ENCODE data around the gene MYO3B. TPM values are rescaled to one million over a fixed set of nuclear protein-coding genes. Genes with fewer than 3 reads are reported as not detected.

The MYO3B gene
- total RNA-seq, 1 experiment from 2014 or later = not detected

DNA sequence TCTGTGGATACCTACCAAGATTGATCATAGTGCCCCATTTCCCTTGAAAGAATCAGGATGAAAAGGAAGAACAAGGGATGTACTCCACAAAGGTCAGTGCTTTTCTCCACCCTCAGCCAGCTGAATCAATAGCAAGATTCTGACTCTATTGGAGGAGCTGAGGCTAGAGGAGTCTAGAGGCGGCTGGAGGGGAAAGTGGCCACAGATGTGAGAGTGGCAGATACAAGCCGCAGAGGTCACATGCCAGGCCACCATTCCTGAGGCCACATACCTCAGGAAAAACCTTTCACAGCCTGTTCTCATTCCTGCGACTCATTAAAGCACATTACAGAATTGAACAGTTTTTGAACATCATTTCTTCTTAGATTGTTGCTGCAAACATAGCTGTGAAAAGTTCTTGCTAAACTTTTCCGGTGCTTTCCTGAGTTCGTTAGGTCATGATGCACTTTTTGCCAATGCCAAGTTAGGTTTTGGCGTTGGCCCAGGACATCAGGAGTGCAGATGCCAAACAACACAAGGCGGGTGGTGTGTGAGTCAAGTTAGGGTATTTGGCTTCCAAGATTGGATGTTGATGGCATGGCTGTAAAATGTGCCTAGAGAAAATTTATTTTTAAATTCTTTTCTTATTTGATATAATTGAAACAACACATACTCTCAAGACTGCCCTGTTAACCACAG lies 376.5 kb downstream of the MYO3B start:
- Histone ChIP-seq H3K27me3 (replicated peaks) (no peaks in the 10 kb centered on the region), H3K4me1 (replicated peaks) (peaks cover 9% of the 10 kb centered on the region), H3K36me3 (no peaks in the 10 kb centered on the region), H3K4me3 (no peak overlapping the region), H3K9me3 (replicated peaks) (no peaks in the 10 kb centered on the region), H3K27ac (no peak overlapping the region)
- DNase-seq (ENCODE audit: low read depth in 1 of 2, low spot score in 2 of 2) = peak; percentile 37 to 53

DNA sequence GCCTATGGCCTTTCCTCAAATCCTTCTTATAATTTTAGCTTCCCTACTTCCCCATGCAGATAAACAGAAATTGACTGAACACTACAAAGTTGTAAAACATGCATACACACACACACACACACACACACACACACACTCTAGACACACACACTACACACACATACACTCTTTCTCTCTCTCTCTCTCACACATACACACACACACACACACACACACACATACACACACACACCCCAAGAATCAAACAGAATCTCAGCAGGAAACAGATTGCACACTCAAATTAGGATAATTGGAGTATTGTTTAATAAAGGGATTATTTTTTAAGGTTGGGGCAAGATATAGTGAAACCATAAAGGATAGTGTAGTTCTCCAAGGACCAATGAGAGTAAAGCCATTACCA lies 385.0 kb downstream of the MYO3B start:
- DNase-seq (ENCODE audit: low read depth in 1 of 2, low spot score in 2 of 2) = no peak
- H3K9me3 ChIP-seq (replicated peaks) = no peaks in the 10 kb centered on the region
- no peaks in the 10 kb centered on the region for H3K36me3 ChIP-seq
- H3K27ac ChIP-seq = no peak overlapping the region
- no peaks in the 10 kb centered on the region for H3K27me3 ChIP-seq (replicated peaks)
- no peak overlapping the region for H3K4me3 ChIP-seq
- no peaks in the 10 kb centered on the region for H3K4me1 ChIP-seq (replicated peaks)

DNA sequence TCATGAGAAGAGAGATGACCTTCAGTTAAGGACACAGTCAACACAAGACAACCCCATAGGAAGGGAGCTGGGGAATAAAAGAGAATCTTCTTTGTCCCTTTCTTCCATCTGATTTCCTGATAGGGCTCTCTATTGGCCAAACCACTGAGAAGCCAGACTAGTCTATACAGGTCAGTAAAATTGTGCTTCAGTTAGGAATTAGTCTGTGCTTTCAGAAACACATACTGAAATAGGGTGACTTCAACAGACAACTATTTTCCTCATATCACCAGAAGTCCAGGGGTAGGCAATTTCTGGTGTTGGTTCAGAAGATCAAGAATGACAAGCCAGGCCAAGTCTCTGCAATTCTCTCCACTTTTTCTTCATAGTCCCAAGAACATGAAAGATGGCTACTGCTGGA lies 385.5 kb downstream of the MYO3B start:
- Histone ChIP-seq H3K9me3 (replicated peaks) (no peaks in the 10 kb centered on the region), H3K36me3 (no peaks in the 10 kb centered on the region), H3K4me3 (no peak overlapping the region), H3K4me1 (replicated peaks) (no peaks in the 10 kb centered on the region), H3K27me3 (replicated peaks) (no peaks in the 10 kb centered on the region), H3K27ac (no peak overlapping the region)
- DNase-seq (ENCODE audit: low read depth in 1 of 2, low spot score in 2 of 2) = no peak

DNA sequence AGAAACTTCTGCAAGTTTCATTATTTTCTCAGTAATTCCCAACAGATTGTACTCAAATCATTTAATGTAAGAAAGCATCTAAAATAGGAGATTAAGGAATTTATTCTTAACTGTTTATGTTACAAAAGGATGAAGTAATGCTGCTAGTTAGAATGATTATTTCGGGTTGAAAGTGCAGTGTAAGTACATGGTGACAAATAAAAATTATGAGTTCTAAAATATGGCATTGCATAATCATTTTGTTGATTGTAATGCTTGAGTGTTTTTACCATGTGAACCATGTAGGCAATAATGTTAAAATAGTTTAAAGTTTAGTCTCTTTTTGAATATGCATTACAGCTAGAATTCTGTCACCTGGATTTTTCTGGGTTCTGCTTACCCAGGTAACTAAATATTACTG lies 388.2 kb downstream of the MYO3B start:
- no peak overlapping the region for H3K4me3 ChIP-seq
- no peaks in the 10 kb centered on the region for H3K27me3 ChIP-seq (replicated peaks)
- no peaks in the 10 kb centered on the region for H3K9me3 ChIP-seq (replicated peaks)
- no peak for DNase-seq (ENCODE audit: low read depth in 1 of 2, low spot score in 2 of 2)
- H3K36me3 ChIP-seq = no peaks in the 10 kb centered on the region
- no peaks in the 10 kb centered on the region for H3K4me1 ChIP-seq (replicated peaks)
- H3K27ac ChIP-seq = no peak overlapping the region

DNA sequence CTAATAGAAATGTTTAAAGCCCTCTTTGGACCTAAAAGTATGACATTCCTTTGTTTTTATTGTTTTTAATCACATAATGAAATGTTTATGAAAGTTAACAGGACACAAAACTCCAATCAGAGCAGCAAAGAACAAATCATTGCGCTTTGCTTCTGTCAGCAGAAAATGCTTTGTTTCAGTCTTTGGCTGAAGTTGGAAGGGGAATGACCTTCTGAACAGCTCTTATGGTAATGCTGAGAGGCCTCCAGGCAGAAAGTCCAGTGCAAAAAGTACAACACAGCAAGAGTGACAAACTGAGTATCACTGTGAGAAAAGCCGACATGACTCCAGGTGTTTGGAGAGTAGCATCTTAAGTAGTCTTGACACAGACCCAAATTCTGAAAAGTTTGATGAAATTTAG lies 389.5 kb downstream of the MYO3B start:
- H3K4me3 ChIP-seq = no peak overlapping the region
- no peak for DNase-seq (ENCODE audit: low read depth in 1 of 2, low spot score in 2 of 2)
- no peaks in the 10 kb centered on the region for H3K27me3 ChIP-seq (replicated peaks)
- no peaks in the 10 kb centered on the region for H3K36me3 ChIP-seq
- H3K9me3 ChIP-seq (replicated peaks) = no peaks in the 10 kb centered on the region
- no peaks in the 10 kb centered on the region for H3K4me1 ChIP-seq (replicated peaks)
- no peak overlapping the region for H3K27ac ChIP-seq

DNA sequence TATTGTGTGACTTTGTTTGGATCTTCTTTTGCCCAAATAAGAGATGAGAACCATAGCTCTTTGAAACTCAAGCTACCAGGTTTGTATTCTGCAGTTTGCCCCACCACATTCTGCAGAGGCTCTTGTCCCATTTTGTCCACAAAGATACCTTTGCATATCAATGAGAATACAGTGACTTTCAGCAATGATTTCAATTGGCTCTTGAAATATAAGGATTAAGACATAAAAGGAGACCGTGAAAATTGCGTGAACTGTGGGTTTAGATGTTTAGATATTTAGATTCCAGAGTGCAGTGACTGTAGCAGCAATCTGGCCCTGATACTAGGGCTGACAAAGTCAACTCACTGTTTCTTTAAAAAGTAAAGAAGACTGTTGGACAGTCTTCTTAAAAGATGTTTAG lies 390.6 kb downstream of the MYO3B start:
- Histone ChIP-seq H3K4me3 (no peak overlapping the region), H3K27ac (no peak overlapping the region), H3K9me3 (replicated peaks) (no peaks in the 10 kb centered on the region), H3K4me1 (replicated peaks) (no peaks in the 10 kb centered on the region), H3K27me3 (replicated peaks) (no peaks in the 10 kb centered on the region), H3K36me3 (no peaks in the 10 kb centered on the region)
- DNase-seq (ENCODE audit: low read depth in 1 of 2, low spot score in 2 of 2) = no peak

DNA sequence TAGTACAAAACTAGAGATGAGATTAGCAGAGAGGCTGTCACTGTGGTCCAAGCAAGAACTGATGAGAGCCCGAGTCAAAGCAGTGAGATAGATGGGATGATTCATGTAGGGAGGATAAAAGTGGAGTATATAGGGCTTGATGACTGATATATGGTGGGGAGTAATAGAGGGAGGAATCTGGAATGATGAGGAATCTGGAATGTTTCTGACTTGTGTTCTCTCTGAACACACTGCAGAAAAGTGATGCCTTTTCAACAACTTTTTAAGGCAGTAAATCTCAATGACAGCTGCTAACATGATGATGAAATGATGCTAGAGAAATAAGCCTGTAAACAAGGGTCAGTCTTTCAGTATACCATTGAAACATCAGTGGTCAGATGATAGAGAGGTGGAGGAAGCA lies 393.7 kb downstream of the MYO3B start:
- Histone ChIP-seq H3K4me3 (no peak overlapping the region), H3K36me3 (no peaks in the 10 kb centered on the region), H3K9me3 (replicated peaks) (no peaks in the 10 kb centered on the region), H3K27me3 (replicated peaks) (no peaks in the 10 kb centered on the region), H3K4me1 (replicated peaks) (no peaks in the 10 kb centered on the region), H3K27ac (no peak overlapping the region)
- DNase-seq (ENCODE audit: low read depth in 1 of 2, low spot score in 2 of 2) = no peak

DNA sequence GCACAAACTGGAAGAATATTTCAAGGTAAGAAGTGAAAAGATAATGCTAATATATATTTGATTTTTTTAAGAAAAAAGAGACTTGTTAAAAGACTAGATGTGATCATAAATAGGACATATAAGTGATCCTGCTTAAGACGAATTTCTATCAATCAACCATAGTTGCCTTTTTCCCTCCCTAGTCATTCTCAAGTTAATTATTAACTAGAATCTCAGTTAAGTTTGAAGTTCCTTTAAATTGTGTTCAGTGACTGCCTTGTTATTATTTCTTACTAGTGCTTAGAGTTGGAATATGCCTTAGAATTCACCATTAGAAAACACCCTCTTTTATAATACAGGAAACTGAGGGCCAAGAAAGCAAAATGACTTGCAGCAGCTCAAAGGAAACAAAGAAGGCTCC lies 395.7 kb downstream of the MYO3B start:
- H3K27me3 ChIP-seq (replicated peaks) = no peaks in the 10 kb centered on the region
- no peak for DNase-seq (ENCODE audit: low read depth in 1 of 2, low spot score in 2 of 2)
- no peaks in the 10 kb centered on the region for H3K4me1 ChIP-seq (replicated peaks)
- no peak overlapping the region for H3K4me3 ChIP-seq
- no peaks in the 10 kb centered on the region for H3K36me3 ChIP-seq
- no peak overlapping the region for H3K27ac ChIP-seq
- H3K9me3 ChIP-seq (replicated peaks) = no peaks in the 10 kb centered on the region

DNA sequence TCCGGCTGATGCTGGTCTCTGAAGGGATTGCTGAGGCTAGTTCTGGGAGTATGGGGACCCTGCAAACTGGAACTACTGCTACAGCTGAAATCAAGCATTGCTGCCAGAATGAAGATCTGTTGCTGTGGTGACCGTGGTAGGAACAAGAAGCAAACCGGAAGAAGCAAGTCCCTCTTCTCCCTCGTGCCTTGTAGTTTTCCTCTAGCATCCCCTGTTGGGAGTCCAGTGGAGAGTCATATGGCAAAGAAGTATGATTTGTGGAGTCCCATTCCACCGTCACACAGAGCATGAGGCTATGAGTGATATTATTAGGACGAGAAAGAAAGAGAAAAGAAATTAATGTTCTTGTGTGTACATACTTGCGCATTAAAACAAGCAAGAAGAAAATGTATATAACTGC lies 398.3 kb downstream of the MYO3B start:
- no peak overlapping the region for H3K4me3 ChIP-seq
- H3K4me1 ChIP-seq (replicated peaks) = no peaks in the 10 kb centered on the region
- DNase-seq (ENCODE audit: low read depth in 1 of 2, low spot score in 2 of 2) = no peak
- H3K27ac ChIP-seq = no peak overlapping the region
- no peaks in the 10 kb centered on the region for H3K9me3 ChIP-seq (replicated peaks)
- H3K27me3 ChIP-seq (replicated peaks) = no peaks in the 10 kb centered on the region
- no peaks in the 10 kb centered on the region for H3K36me3 ChIP-seq

DNA sequence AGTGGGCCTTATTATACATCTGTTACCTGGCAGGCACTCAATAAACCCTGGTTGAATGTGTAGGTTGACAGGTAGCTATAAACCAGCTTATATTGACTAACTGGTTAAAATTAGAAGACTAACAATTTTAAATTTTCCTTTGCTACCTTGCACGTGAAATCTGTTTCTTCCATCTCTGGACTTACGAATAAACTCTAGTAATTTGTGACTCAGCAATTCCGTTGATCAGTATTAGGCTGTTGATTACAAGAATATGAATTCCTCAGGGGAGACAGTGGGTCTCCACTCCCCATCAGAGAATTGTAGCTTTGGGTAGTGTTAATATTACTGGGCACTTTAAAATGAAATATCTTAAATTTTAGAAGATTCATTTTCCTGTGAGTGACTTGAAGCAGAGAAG lies 399.4 kb downstream of the MYO3B start:
- DNase-seq (ENCODE audit: low read depth in 1 of 2, low spot score in 2 of 2) = no peak
- no peak overlapping the region for H3K27ac ChIP-seq
- no peak overlapping the region for H3K4me3 ChIP-seq
- H3K27me3 ChIP-seq (replicated peaks) = no peaks in the 10 kb centered on the region
- no peaks in the 10 kb centered on the region for H3K9me3 ChIP-seq (replicated peaks)
- no peaks in the 10 kb centered on the region for H3K36me3 ChIP-seq
- H3K4me1 ChIP-seq (replicated peaks) = no peaks in the 10 kb centered on the region

DNA sequence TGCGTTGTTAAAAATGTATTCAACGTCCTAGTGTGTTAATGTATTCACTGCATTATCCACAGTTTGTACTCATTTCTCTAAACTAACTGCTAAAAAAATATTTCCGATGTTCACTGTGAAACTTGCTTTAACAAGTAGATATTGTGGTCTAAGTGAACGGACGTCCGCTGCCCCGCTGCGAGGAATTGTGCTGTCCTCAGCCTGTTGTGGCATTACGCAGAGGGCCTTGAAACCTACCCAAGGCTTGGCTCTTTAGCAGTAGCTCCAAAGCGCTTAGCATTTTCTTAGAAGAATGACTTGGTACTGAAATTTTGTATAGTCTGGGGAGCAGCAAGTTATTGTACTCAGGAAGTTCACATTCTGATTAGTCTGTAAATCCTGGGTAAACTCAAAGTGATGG lies 400.7 kb downstream of the MYO3B start:
- no peak for DNase-seq (ENCODE audit: low read depth in 1 of 2, low spot score in 2 of 2)
- no peaks in the 10 kb centered on the region for H3K36me3 ChIP-seq
- H3K9me3 ChIP-seq (replicated peaks) = no peaks in the 10 kb centered on the region

DNA sequence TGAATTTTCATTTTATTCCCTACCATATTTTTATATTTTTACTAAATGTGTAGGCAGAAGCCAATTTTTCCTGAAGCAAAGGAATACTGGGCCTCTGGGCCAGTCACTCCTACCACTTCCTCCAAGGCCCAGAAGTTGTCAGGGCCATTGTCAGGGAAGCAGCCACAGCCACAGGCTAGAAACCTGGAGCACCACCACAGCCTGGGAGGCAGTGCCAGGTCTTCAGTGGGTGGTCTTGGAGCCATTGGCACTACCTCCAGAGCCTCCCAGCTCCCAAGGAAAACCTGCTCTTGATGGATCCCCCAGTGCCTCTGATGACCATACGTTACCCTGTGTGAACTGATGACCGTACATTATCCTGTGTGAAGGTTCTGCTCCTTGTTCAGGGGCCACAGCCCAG lies 401.6 kb downstream of the MYO3B start:
- Histone ChIP-seq H3K4me3 (no peak overlapping the region), H3K9me3 (replicated peaks) (no peaks in the 10 kb centered on the region)

More for the DNA sequence above, 400.7 kb downstream of the MYO3B start:
- no peak overlapping the region for H3K27ac ChIP-seq
- H3K27me3 ChIP-seq (replicated peaks) = no peaks in the 10 kb centered on the region
- no peaks in the 10 kb centered on the region for H3K4me1 ChIP-seq (replicated peaks)
- no peak overlapping the region for H3K4me3 ChIP-seq

DNA sequence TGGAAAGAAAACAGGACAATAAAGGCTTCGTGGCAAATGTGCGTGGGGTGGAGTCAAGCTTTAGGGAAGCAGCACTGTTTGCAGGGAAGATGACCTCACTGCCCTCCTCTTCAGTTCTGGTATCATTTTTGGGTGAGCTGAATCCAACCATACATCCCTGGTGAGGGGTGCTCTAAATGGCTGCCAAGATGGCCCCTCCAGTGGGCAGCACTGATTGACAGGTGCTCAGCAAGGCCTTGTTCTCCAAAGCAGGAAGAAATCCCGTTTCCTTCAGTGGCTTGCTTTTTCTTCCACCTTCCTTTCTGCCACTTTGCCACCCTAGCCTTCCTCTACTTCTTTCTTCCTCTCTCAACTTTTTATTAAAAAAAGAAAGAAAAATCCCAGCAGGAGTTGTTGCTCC lies 404.4 kb downstream of the MYO3B start:
- Histone ChIP-seq H3K27ac (no peak overlapping the region), H3K9me3 (replicated peaks) (no peaks in the 10 kb centered on the region), H3K27me3 (replicated peaks) (0 out of 2 replicates have a peak, but pooled peaks cover 3% of the 10 kb centered on the region), H3K4me1 (replicated peaks) (no peaks in the 10 kb centered on the region), H3K36me3 (no peaks in the 10 kb centered on the region), H3K4me3 (no peak overlapping the region)
- DNase-seq (ENCODE audit: low read depth in 1 of 2, low spot score in 2 of 2) = no peak

More for the DNA sequence above, 401.6 kb downstream of the MYO3B start:
- Histone ChIP-seq H3K27ac (no peak overlapping the region), H3K27me3 (replicated peaks) (0 out of 2 replicates have a peak, but pooled peaks cover 3% of the 10 kb centered on the region), H3K36me3 (no peaks in the 10 kb centered on the region), H3K4me1 (replicated peaks) (no peaks in the 10 kb centered on the region)
- DNase-seq (ENCODE audit: low read depth in 1 of 2, low spot score in 2 of 2) = no peak

DNA sequence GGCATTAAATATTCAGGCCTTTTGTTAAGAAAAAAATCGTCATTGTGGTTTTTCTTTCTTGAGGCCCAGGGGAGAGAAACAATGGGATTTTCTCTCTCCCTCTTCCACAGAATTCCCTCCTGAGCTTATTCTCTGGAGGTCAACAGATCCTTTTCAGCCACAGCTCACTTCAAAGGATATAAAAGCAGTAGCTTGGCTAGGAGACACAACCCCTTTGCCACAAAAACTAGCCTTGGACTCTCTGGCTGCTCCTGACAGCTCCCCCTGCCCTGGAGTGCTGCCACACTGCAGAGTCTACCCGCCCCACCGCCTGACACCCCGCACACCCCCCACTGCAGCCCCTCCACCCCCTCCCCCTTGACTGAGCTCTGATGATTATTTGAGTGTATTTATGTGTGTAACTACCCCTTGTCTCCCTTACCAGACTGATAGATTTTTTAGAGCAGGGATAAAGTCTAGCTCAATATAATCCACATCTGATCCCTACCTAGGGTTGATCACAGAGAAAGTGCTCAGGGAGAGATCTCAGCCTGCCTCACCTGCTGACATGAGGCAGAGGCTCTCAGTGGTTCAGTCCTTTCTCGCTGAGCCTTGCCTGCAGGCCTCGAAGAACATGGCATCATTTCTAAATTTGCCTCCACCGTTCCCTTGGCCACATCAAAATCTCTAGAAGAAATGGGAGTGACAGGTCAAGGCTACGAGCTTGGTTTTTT lies 405.0 kb downstream of the MYO3B start:
- H3K27me3 ChIP-seq (replicated peaks) = 0 out of 2 replicates have a peak, but pooled peaks cover 3% of the 10 kb centered on the region
- H3K4me3 ChIP-seq = no peak overlapping the region
- no peak overlapping the region for H3K27ac ChIP-seq
- H3K36me3 ChIP-seq = no peaks in the 10 kb centered on the region
- H3K4me1 ChIP-seq (replicated peaks) = no peaks in the 10 kb centered on the region
- no peaks in the 10 kb centered on the region for H3K9me3 ChIP-seq (replicated peaks)
- peak in 1 of 2 experiments; percentile 6 for DNase-seq (ENCODE audit: low read depth in 1 of 2, low spot score in 2 of 2)

Data from SJSA1 (cell line).